Rectal smooth muscle tissue (tissue), 1 donor: Measurements from ENCODE around the gene POLR1D.

ENCODE experiments used
- H3K27ac ChIP-seq: one replicate; pipeline ENCODE4 v1.7.0; 2013; ENCODE audit warnings: low read depth, low read length, inconsistent platforms
- H3K27me3 ChIP-seq: one replicate; pipeline ENCODE4 v1.7.0; 2013; ENCODE audit warnings: low read length; ENCODE audit not compliant: control insufficient read depth, insufficient read depth
- H3K36me3 ChIP-seq: one replicate; pipeline ENCODE4 v1.7.0; 2013; ENCODE audit warnings: low read length; ENCODE audit not compliant: control insufficient read depth, insufficient read depth
- H3K4me1 ChIP-seq: one replicate; pipeline ENCODE4 v1.7.0; 2013; ENCODE audit warnings: low read length; ENCODE audit not compliant: control insufficient read depth, insufficient read depth
- H3K4me3 ChIP-seq: one replicate; pipeline ENCODE4 v1.7.0; 2013; ENCODE audit warnings: low read length
- H3K9ac ChIP-seq: one replicate; pipeline ENCODE4 v1.7.0; 2013; ENCODE audit warnings: low read length

Gene POLR1D

DNA sequence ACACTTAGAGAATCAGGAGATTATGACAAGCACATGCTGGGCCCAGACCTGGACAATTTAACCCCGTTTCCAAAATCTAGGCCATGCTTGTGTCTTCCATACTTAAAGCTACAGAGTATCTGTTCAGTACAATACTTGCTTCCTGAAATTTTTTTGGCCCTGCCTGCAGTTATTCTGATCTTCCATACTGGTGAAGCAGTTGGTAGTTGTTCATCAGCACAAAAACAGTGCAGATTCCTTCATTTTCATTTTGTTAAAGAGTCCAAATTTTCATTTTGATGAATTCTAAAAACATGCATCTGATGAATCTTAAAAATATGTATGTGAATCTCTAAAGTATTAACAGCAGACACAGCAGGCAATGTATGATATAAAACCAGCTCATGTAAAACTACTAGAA, 49.2 kb downstream of the POLR1D start:
- Histone ChIP-seq H3K27ac (no peak overlapping the region), H3K36me3 (peaks cover 4% of the 10 kb centered on the region), H3K27me3 (no peaks in the 10 kb centered on the region), H3K4me3 (no peak overlapping the region), H3K4me1 (peaks cover 2% of the 10 kb centered on the region), H3K9ac (no peak overlapping the region)

DNA sequence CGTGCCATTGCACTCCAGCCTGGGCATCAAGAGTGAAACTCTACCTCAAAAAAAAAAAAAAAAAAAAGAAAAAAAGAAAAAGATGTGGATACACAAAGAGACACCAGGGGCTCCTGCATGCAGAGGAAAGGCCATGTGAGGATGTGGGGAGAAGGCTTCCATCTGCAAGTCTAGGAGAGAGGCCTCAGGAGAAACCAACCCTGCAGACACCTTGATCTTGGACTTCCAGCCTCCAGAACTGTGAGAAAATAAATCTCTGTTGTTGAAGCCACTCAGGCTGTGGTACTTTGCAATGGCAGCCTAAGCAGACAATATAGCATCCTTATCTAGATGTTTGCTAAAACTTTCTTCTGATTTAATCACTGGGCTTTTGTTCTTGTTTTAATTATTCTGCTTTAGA, 50.3 kb downstream of the POLR1D start:
- peaks cover under 1% of the 10 kb centered on the region for H3K36me3 ChIP-seq
- peaks cover 2% of the 10 kb centered on the region for H3K4me1 ChIP-seq
- no peak overlapping the region for H3K4me3 ChIP-seq
- H3K27ac ChIP-seq = no peak overlapping the region
- no peak overlapping the region for H3K9ac ChIP-seq
- no peaks in the 10 kb centered on the region for H3K27me3 ChIP-seq
